Measurements from ENCODE around the gene ZNF599.
A peak's percentile ranks its signal among the peaks of the same experiment; 100 is the strongest.

Gene ZNF599

GRCh38 chr19:34731019-34731829, 41.8 kb downstream of the ZNF599 start:
- TF ChIP-seq, protein P1, sequence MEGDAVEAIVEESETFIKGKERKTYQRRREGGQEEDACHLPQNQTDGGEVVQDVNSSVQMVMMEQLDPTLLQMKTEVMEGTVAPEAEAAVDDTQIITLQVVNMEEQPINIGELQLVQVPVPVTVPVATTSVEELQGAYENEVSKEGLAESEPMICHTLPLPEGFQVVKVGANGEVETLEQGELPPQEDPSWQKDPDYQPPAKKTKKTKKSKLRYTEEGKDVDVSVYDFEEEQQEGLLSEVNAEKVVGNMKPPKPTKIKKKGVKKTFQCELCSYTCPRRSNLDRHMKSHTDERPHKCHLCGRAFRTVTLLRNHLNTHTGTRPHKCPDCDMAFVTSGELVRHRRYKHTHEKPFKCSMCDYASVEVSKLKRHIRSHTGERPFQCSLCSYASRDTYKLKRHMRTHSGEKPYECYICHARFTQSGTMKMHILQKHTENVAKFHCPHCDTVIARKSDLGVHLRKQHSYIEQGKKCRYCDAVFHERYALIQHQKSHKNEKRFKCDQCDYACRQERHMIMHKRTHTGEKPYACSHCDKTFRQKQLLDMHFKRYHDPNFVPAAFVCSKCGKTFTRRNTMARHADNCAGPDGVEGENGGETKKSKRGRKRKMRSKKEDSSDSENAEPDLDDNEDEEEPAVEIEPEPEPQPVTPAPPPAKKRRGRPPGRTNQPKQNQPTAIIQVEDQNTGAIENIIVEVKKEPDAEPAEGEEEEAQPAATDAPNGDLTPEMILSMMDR (IDR thresholded peaks at IDR 0.05; ENCODE audit: control insufficient read depth, extremely low read depth, insufficient read depth): no peak
- DNase-seq (ENCODE audit: low read depth): no peak
- no peak overlapping the region for H3K4me3 ChIP-seq (ENCODE audit: low read depth, low read length)

- no peak overlapping the region for H3K4me3 ChIP-seq (ENCODE audit: low read depth, low read length)
- TF ChIP-seq, protein P1 (IDR thresholded peaks at IDR 0.05; ENCODE audit: control insufficient read depth, extremely low read depth, insufficient read depth): no peak
- no peak for DNase-seq (ENCODE audit: low read depth)
Measured at GRCh38 chr19:34725400-34725799, 47.6 kb downstream of the ZNF599 start.

- DNase-seq (ENCODE audit: low read depth): no peak
- TF ChIP-seq, protein P1 (IDR thresholded peaks at IDR 0.05; ENCODE audit: control insufficient read depth, extremely low read depth, insufficient read depth): no peak
- no peak overlapping the region for H3K4me3 ChIP-seq (ENCODE audit: low read depth, low read length)
Measured at GRCh38 chr19:34722353-34722752, 50.7 kb downstream of the ZNF599 start.

- no peak overlapping the region for H3K4me3 ChIP-seq (ENCODE audit: low read depth, low read length)
- TF ChIP-seq, protein P1 (IDR thresholded peaks at IDR 0.05; ENCODE audit: control insufficient read depth, extremely low read depth, insufficient read depth): no peak
- DNase-seq (ENCODE audit: low read depth): no peak
Measured at GRCh38 chr19:34715357-34715756, 57.7 kb downstream of the ZNF599 start.

DNA sequence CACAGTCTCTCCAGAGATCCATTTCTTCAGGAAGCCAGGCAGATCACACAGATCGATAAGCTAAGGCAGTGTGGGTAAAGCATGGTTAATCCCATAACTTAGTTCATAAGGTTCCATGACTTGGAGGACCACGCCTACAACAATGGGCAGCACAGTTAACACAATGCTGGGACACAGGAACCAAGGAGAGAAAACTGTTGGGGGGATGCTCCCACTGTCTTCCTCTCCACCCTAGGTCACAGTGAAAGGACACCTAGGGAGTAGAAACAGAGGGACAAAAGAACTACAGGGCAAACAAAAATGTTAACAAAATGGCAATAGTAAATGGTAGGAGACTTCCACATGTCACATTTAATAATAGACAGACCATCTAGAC, 59.8 kb downstream of the ZNF599 start:
- DNase-seq (ENCODE audit: low read depth): no peak
- H3K4me3 ChIP-seq (ENCODE audit: low read depth, low read length): no peak overlapping the region
- TF ChIP-seq, protein P1 (IDR thresholded peaks at IDR 0.05; ENCODE audit: control insufficient read depth, extremely low read depth, insufficient read depth): no peak

DNA sequence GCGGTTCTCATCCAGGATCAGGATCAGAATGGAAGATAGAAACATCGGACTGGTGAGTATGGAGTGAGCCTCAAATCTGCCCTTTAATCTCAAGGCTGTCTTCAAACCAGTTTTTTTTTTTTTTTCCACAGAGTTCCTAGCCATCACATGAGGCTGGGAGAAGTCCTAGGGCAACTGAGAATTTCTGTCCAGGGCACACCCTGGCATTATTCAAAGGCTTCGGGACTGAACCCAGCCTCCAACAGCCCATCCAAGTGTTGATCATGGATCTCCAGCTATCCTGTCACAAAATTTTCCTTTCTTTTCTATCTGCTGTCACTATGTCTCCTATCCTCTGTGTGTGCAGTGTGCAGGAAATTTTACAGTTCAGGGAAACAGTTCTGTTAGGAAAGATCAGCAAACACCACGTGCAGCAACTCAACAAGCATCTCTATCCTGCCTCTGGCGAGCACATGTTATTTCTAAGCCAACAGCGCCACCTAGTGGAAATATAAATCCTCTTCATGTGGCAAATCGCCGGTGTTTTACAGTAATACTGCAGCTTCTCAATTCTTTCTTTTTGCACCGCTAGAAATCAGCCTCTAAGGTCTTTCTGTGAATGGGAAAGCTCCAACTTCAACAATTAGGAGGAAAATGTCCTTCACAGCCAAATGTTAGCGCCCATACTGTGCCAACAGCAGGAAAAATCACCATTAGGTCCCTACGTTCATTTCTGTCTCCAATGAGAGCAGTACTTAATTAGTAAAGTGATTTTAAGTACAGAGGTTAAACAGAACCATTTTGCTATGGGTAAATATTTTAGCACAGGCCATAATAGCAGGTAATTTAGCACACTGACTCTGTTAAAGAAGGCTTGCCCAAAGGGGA, 60.4 kb downstream of the ZNF599 start:
- TF ChIP-seq, protein P1 (IDR thresholded peaks at IDR 0.05; ENCODE audit: control insufficient read depth, extremely low read depth, insufficient read depth): peak; percentile 77
- no peak overlapping the region for H3K4me3 ChIP-seq (ENCODE audit: low read depth, low read length)
- peak; percentile 76 for DNase-seq (ENCODE audit: low read depth)

All from LNCaP clone FGC (cell line).